Ishikawa (cell line): Measurements from ENCODE around the gene USP7.

Experiments
- CEBPB ChIP-seq: IDR thresholded peaks from 2 replicates; pipeline ENCODE4 v1.6.1; 2012
- CREB1 ChIP-seq: IDR thresholded peaks from 2 replicates; pipeline ENCODE4 v1.6.1; 2012; ENCODE audit warnings: low read depth
- EGR1 ChIP-seq: IDR thresholded peaks from 2 replicates; pipeline ENCODE4 v1.6.1; 2012
- EP300 ChIP-seq: IDR thresholded peaks from 2 replicates; pipeline ENCODE4 v1.6.1; 2012; ENCODE audit warnings: borderline replicate concordance
- RAD21 ChIP-seq: IDR thresholded peaks from 2 replicates; pipeline ENCODE4 v1.6.1; 2012; ENCODE audit warnings: low read depth
- TAF1 ChIP-seq: IDR thresholded peaks from 2 replicates; pipeline ENCODE4 v1.6.1; 2012; ENCODE audit warnings: low read depth, mild to moderate bottlenecking
- TCF12 ChIP-seq: IDR thresholded peaks from 2 replicates; pipeline ENCODE4 v1.6.1; 2012; ENCODE audit warnings: low read depth
- TEAD4 ChIP-seq: IDR thresholded peaks from 2 replicates; pipeline ENCODE4 v1.6.1; 2012
- YY1 ChIP-seq: IDR thresholded peaks from 2 replicates; pipeline ENCODE4 v1.6.1; 2012; ENCODE audit warnings: low read depth
- ZBTB7A ChIP-seq: IDR thresholded peaks from 2 replicates; pipeline ENCODE4 v1.6.1; 2012; ENCODE audit warnings: low read depth
- TF ChIP-seq, protein P1 (sequence below): IDR thresholded peaks from 2 replicates; pipeline ENCODE4 v1.6.1; 2012
- TF ChIP-seq, protein P2 (sequence below): IDR thresholded peaks from 2 replicates; pipeline ENCODE4 v1.6.1; 2012; ENCODE audit warnings: low read depth, mild to moderate bottlenecking
- TF ChIP-seq, protein P3 (sequence below): IDR thresholded peaks from 2 replicates; pipeline ENCODE4 v1.6.1; 2012

DNA sequence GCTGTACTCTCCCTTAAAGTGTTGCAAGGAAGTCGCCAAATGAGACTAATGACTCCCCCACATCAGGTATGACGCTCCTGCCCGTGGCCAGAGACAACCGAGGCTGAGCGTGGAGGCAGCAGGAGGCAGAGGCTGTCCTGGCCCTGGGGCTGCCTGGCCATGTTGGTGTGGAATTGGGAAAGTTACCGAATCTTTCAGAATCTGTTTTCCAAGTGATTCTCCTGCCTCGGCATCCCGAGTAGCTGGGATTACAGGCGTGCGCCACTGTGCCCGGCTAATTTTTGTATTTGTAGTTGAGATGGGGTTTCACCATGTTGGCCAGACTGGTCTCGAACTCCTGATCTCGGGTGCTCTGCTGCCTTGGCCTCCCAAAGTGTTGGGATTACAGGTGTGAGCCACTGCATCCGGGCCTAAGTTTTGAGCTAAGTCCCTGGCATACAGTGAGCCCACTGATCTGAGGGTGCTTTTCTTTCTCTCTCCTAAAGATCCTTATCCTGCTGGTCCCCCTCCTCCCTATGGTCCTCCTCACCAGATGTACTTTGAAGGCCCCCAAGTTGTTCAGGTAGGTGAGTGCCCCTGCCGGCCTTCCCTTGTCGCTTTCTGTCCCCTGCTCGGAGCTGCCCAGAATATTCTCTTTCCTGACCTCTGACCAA, 80.9 kb downstream of the USP7 start:
- TF ChIP-seq TAF1 (no peak), YY1 (no peak), TCF12 (no peak), EP300 (no peak), ZBTB7A (no peak), CEBPB (no peak), TEAD4 (no peak), RAD21 (no peak), CREB1 (no peak), EGR1 (no peak)
- TF ChIP-seq, protein P1, sequence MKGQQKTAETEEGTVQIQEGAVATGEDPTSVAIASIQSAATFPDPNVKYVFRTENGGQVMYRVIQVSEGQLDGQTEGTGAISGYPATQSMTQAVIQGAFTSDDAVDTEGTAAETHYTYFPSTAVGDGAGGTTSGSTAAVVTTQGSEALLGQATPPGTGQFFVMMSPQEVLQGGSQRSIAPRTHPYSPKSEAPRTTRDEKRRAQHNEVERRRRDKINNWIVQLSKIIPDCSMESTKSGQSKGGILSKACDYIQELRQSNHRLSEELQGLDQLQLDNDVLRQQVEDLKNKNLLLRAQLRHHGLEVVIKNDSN = no peak
- TF ChIP-seq, protein P2, sequence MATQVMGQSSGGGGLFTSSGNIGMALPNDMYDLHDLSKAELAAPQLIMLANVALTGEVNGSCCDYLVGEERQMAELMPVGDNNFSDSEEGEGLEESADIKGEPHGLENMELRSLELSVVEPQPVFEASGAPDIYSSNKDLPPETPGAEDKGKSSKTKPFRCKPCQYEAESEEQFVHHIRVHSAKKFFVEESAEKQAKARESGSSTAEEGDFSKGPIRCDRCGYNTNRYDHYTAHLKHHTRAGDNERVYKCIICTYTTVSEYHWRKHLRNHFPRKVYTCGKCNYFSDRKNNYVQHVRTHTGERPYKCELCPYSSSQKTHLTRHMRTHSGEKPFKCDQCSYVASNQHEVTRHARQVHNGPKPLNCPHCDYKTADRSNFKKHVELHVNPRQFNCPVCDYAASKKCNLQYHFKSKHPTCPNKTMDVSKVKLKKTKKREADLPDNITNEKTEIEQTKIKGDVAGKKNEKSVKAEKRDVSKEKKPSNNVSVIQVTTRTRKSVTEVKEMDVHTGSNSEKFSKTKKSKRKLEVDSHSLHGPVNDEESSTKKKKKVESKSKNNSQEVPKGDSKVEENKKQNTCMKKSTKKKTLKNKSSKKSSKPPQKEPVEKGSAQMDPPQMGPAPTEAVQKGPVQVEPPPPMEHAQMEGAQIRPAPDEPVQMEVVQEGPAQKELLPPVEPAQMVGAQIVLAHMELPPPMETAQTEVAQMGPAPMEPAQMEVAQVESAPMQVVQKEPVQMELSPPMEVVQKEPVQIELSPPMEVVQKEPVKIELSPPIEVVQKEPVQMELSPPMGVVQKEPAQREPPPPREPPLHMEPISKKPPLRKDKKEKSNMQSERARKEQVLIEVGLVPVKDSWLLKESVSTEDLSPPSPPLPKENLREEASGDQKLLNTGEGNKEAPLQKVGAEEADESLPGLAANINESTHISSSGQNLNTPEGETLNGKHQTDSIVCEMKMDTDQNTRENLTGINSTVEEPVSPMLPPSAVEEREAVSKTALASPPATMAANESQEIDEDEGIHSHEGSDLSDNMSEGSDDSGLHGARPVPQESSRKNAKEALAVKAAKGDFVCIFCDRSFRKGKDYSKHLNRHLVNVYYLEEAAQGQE = no peak
- TF ChIP-seq, protein P3, sequence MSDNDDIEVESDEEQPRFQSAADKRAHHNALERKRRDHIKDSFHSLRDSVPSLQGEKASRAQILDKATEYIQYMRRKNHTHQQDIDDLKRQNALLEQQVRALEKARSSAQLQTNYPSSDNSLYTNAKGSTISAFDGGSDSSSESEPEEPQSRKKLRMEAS = no peak
